ENCODE measurements around the gene CMTM4. TPM values are rescaled to one million over a fixed set of nuclear protein-coding genes. Genes with fewer than 3 reads are reported as not detected.
"Not testable (repeated sequence)": the region's sequence is repeated elsewhere in the genome, so short reads cannot be mapped to it uniquely, and the experiment has no call there.

The CMTM4 gene
- total RNA-seq, 1 donor from 2014 or later: 32.5 TPM

DNA sequence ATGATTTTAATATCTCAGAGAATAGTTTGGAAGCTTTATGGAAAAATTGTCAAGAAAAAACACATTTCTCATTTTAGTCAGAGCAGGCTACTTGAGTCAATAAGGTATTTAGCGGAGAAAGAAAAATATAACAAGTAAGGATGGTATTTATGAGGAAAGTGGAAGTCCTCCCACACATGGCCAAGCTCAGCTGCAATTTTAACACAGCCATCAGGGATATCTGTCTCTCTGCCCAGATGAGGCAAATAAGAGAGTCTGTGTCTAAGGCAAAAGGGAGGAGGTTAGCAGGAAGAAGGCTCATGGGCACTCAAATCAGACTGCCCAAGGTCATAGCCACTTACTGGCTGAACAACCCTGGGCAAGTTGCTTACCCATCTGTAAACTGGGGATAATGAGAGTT is 122.5 kb downstream of the CMTM4 start:
- Mint-ChIP-seq H3K4me3 (no peak overlapping the region), H3K27me3 (ENCODE audit: low read depth) (peaks cover 21% of the 10 kb centered on the region), H3K4me1 (no peaks in the 10 kb centered on the region), H3K27ac (ENCODE audit: unreplicated experiment) (no peak overlapping the region), H3K9me3 (no peaks in the 10 kb centered on the region), H3K36me3 (ENCODE audit: low read depth) (no peaks in the 10 kb centered on the region)
- no peak for DNase-seq (ENCODE audit: low read depth, low spot score)
- TF ChIP-seq, protein P1, sequence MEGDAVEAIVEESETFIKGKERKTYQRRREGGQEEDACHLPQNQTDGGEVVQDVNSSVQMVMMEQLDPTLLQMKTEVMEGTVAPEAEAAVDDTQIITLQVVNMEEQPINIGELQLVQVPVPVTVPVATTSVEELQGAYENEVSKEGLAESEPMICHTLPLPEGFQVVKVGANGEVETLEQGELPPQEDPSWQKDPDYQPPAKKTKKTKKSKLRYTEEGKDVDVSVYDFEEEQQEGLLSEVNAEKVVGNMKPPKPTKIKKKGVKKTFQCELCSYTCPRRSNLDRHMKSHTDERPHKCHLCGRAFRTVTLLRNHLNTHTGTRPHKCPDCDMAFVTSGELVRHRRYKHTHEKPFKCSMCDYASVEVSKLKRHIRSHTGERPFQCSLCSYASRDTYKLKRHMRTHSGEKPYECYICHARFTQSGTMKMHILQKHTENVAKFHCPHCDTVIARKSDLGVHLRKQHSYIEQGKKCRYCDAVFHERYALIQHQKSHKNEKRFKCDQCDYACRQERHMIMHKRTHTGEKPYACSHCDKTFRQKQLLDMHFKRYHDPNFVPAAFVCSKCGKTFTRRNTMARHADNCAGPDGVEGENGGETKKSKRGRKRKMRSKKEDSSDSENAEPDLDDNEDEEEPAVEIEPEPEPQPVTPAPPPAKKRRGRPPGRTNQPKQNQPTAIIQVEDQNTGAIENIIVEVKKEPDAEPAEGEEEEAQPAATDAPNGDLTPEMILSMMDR (conservative IDR thresholded peaks at IDR 0.05): no peak

DNA sequence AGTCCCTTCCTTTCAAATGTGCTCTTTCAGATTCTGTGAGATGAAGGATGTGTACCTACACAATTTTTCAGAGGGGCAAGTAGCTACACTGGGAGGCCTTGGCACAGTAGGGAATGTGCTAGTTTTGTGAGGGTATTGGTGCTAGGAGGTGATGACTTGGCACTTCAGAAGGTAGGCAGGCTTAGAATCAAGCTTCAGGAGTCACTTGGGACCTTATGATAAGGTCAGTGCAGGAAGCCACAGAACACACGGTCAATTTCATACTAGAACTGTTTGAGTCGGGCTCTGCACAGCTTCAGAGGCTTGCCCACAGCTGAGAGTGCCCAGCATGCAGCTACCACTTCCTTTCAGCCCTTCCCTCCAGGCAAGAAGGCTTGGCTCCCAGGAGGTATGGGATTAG is 124.2 kb downstream of the CMTM4 start:
- no peak overlapping the region for H3K4me3 Mint-ChIP-seq
- no peaks in the 10 kb centered on the region for H3K9me3 Mint-ChIP-seq
- DNase-seq (ENCODE audit: low read depth, low spot score): no peak
- H3K27me3 Mint-ChIP-seq (ENCODE audit: low read depth): peaks cover 5% of the 10 kb centered on the region
- H3K27ac Mint-ChIP-seq (ENCODE audit: unreplicated experiment): no peak overlapping the region
- no peaks in the 10 kb centered on the region for H3K4me1 Mint-ChIP-seq
- H3K36me3 Mint-ChIP-seq (ENCODE audit: low read depth): peaks cover 5% of the 10 kb centered on the region
- TF ChIP-seq, protein P1 (conservative IDR thresholded peaks at IDR 0.05): no peak

DNA sequence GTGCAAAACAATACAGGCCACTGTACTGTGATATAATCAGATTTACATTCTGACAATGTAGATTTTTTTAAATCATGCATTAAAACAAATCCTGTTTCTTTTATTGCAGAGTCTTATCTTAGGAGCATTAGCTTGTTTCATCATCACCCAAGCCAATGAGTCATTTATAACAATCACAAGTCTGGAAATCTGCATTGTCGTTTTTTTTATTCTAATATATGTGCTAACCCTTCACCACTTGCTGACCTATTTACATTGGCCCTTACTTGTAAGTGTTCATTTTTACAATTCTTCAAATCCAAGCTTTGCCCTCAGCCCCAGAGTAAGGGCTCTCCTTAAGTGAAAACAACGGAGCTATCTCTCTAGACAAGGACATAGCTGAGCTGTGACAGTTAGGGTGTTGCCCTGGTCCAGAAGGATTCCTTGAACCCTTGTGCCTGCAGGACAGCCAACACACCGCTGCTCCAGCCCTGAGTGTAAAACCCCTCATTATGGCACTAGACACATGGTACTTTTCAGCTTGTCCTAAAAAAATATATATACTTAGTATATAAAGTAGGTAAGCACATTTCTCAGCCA is 126.6 kb downstream of the CMTM4 start:
- Mint-ChIP-seq H3K4me3 (no peak overlapping the region), H3K27ac (ENCODE audit: unreplicated experiment) (no peak overlapping the region), H3K27me3 (ENCODE audit: low read depth) (no peaks in the 10 kb centered on the region), H3K36me3 (ENCODE audit: low read depth) (peaks cover 12% of the 10 kb centered on the region), H3K4me1 (no peaks in the 10 kb centered on the region), H3K9me3 (no peaks in the 10 kb centered on the region)
- TF ChIP-seq, protein P1 (conservative IDR thresholded peaks at IDR 0.05): no peak
- DNase-seq (ENCODE audit: low read depth, low spot score): no peak

DNA sequence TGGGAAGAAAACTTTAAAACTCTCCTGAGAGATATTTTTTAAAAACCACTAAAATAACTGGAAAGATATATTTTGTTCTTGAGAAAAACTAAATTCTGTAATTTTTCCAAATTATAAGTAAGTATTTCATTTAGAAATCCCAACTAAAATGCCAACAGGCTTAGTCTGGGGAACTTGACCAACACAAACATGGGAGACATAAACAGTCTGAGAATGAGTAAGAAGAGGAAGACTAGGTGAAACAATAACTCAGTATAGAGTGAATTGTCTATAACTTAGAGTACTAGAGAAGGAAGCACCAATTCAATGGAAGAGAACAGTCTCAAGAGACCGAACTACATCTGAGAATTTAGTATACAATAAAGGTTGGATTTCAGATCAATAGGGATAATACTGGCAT is 127.4 kb downstream of the CMTM4 start:
- Mint-ChIP-seq H3K36me3 (ENCODE audit: low read depth) (peaks cover 12% of the 10 kb centered on the region), H3K4me3 (no peak overlapping the region), H3K27ac (ENCODE audit: unreplicated experiment) (no peak overlapping the region), H3K9me3 (no peaks in the 10 kb centered on the region), H3K27me3 (ENCODE audit: low read depth) (no peaks in the 10 kb centered on the region), H3K4me1 (no peaks in the 10 kb centered on the region)
- no peak for DNase-seq (ENCODE audit: low read depth, low spot score)
- TF ChIP-seq, protein P1 (conservative IDR thresholded peaks at IDR 0.05): no peak

DNA sequence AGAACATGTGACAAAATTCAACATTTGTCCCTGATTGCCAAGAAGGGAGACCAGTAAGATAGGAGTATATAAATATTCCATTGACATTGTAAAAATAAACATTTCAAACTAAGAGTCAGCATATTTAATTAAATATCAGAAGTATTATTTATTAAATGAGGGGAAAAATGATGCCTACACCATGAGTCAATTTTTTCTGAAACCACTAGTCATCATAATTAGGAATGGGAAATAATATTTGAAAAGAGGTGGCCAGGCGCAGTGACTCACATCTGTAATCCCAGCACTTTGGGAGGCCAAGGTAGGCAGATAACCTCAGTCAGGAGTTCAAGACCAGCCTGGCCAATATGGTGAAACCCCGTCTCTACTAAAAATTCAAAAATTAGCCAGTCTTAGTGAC is 128.2 kb downstream of the CMTM4 start:
- Mint-ChIP-seq H3K27me3 (ENCODE audit: low read depth) (no peaks in the 10 kb centered on the region), H3K36me3 (ENCODE audit: low read depth) (peaks cover 14% of the 10 kb centered on the region), H3K4me3 (no peak overlapping the region), H3K27ac (ENCODE audit: unreplicated experiment) (no peak overlapping the region), H3K9me3 (no peaks in the 10 kb centered on the region), H3K4me1 (no peaks in the 10 kb centered on the region)
- TF ChIP-seq, protein P1 (conservative IDR thresholded peaks at IDR 0.05): no peak
- DNase-seq (ENCODE audit: low read depth, low spot score): no peak

DNA sequence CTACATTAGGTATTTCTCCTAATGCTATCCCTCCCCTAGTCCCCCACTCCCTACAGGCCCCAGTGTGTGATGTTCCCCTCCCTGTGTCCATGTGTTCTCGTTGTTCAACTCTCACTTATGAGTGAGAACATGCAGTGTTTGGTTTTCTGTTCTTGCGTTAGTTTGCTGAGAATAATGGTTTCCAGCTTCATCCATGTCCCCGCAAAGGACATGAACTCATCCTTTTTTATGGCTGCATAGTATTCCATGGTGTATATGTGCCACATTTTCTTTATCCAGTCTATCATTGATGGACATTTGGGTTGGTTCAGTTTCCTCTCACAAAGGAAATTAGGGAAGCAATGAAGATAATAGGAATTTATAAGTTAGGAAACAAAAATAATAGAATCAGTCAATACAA is 129.3 kb downstream of the CMTM4 start:
- not testable (repeated sequence) for DNase-seq (ENCODE audit: low read depth, low spot score); H3K27ac Mint-ChIP-seq (ENCODE audit: unreplicated experiment); H3K4me1 Mint-ChIP-seq; H3K9me3 Mint-ChIP-seq; H3K27me3 Mint-ChIP-seq (ENCODE audit: low read depth); H3K4me3 Mint-ChIP-seq
- peaks cover 14% of the 10 kb centered on the region for H3K36me3 Mint-ChIP-seq (ENCODE audit: low read depth)

Data from neural crest cell (in vitro differentiated cells).